K562 (cell line): ENCODE measurements around the gene PDZK1IP1. TPM values are rescaled to one million over a fixed set of nuclear protein-coding genes. Genes with fewer than 3 reads are reported as not detected.

Source experiments
- CBFA2T2 ChIP-seq: fragments of 450-650 bp; conservative IDR thresholded peaks from 2 replicates; pipeline ENCODE4 v1.6.1; 2017; ENCODE audit warnings: mild to moderate bottlenecking
- FOSL1 ChIP-seq: fragments of 200-800 bp; sonication (Bioruptor generic); conservative IDR thresholded peaks from 2 replicates; pipeline ENCODE4 v1.6.1; 2016; ENCODE audit warnings: missing genetic modification characterization, missing compliant biosample characterization
- GABPA ChIP-seq: fragments of 200-800 bp; sonication (Bioruptor generic); conservative IDR thresholded peaks from 2 replicates; pipeline ENCODE4 v1.6.1; 2016; ENCODE audit warnings: low read depth, missing genetic modification characterization, missing compliant biosample characterization
- MAFK ChIP-seq: IDR thresholded peaks from 2 replicates; pipeline ENCODE4 v1.6.1; 2011; ENCODE audit warnings: low read length, improper control_type of control experiment
- MTA1 ChIP-seq: fragments of 450-650 bp; IDR thresholded peaks from 2 replicates; pipeline ENCODE4 v1.6.1; 2017; ENCODE audit warnings: borderline replicate concordance
- PPARD ChIP-seq: fragments of 250-450 bp; sonication (Bioruptor Pico); IDR thresholded peaks from 2 replicates; pipeline ENCODE4 v1.8.0; 2022; ENCODE audit warnings: inconsistent platforms, mild to moderate bottlenecking, moderate library complexity
- SOX6 ChIP-seq: fragments of 450-650 bp; IDR thresholded peaks from 2 replicates; pipeline ENCODE4 v1.6.1; 2014; ENCODE audit warnings: mild to moderate bottlenecking
- TEAD1 ChIP-seq, 2 experiments: fragments of 450-650 bp in 1 of 2; sonication (generic) in 1 of 2; formaldehyde crosslinking; IDR thresholded peaks; 2 replicates each; pipeline versions ENCODE4 v1.4.0 to v1.8.0; 2020 to 2022; ENCODE audit warnings: mild to moderate bottlenecking in 2 of 2, missing genetic modification reagents in 1 of 2
- ZNF780A ChIP-seq: fragments of 250-450 bp; sonication (Bioruptor Pico); IDR thresholded peaks from 2 replicates; pipeline ENCODE4 v1.5.0; 2021; ENCODE audit warnings: mild to moderate bottlenecking
- polyA plus RNA-seq, 8 experiments: library from polyadenylated mRNA; depleted of rRNA in 4 of 8; stranded (reverse) in 5 of 8; unstranded in 3 of 8; fragments of >200 nt; fragmentation: Nextera tagmentation in 2 of 8; fragmentation: Illumina TruSeq in 1 of 8; extraction: Ambion mirVana in 2 of 8; extraction: Trizol in 1 of 8; gene quantifications; 2 replicates each; pipeline versions ENCODE4 v1.2.1 to v1.2.3, GENCODE V29; 2011 to 2014; ENCODE audit warnings: inconsistent platforms in 1 of 8, missing spikeins in 1 of 8
- total RNA-seq, 7 experiments: library from RNA; depleted of rRNA in 6 of 7; stranded (reverse); fragments of >200 nt in 6 of 7; fragmentation: Illumina TruSeq in 2 of 7; extraction: Trizol in 2 of 7; gene quantifications; 2 replicates each; pipeline versions ENCODE4 v1.2.1 to v1.2.3, GENCODE V29; 2011 to 2021; ENCODE audit warnings: low replicate concordance in 1 of 7
- TF ChIP-seq, protein P1 (sequence below): fragments of 200-800 bp; sonication (Bioruptor generic); IDR thresholded peaks from 2 replicates; pipeline ENCODE4 v1.6.1; 2017; ENCODE audit warnings: missing genetic modification characterization, missing compliant biosample characterization
- TF ChIP-seq, protein P2 (sequence below), 2 experiments: fragments of 450-650 bp in 1 of 2; sonication (generic) in 1 of 2; formaldehyde crosslinking; conservative IDR thresholded peaks; 2 replicates each; pipeline versions ENCODE4 v1.4.0 to v1.8.1; 2020 to 2022; ENCODE audit warnings: mild to moderate bottlenecking in 1 of 2, missing genetic modification reagents in 1 of 2
- TF ChIP-seq, protein P3 (sequence below), 2 experiments: fragments of 200-800 bp in 1 of 2; sonication (Bioruptor generic) in 1 of 2; sonication (generic) in 1 of 2; formaldehyde crosslinking in 1 of 2; IDR thresholded peaks in 1 of 2; conservative IDR thresholded peaks in 1 of 2; 2 replicates each; pipeline versions ENCODE4 v1.5.0 to v1.6.1; 2016 to 2020; ENCODE audit warnings: missing compliant biosample characterization in 1 of 2, missing genetic modification characterization in 1 of 2, missing genetic modification reagents in 1 of 2
- TF ChIP-seq, protein P4 (sequence below): fragments of 250-450 bp; sonication (Bioruptor Pico); IDR thresholded peaks from 2 replicates; pipeline ENCODE4 v1.4.0; 2020
- TF ChIP-seq, protein P5 (sequence below), 2 experiments: fragments of 450-650 bp; IDR thresholded peaks; 2 replicates each; pipeline ENCODE4 v1.6.1; 2016; ENCODE audit warnings: mild to moderate bottlenecking in 2 of 2, borderline replicate concordance in 1 of 2, low read depth in 1 of 2, moderate library complexity in 1 of 2

PDZK1IP1 gene
- total and polyA plus RNA-seq, 9 of the 15 experiments (the other 6 are each of a cell fraction or from before 2014, with no cell fraction given) = 0.17 to 0.68 (median 0.53) TPM; not detected in 2

DNA sequence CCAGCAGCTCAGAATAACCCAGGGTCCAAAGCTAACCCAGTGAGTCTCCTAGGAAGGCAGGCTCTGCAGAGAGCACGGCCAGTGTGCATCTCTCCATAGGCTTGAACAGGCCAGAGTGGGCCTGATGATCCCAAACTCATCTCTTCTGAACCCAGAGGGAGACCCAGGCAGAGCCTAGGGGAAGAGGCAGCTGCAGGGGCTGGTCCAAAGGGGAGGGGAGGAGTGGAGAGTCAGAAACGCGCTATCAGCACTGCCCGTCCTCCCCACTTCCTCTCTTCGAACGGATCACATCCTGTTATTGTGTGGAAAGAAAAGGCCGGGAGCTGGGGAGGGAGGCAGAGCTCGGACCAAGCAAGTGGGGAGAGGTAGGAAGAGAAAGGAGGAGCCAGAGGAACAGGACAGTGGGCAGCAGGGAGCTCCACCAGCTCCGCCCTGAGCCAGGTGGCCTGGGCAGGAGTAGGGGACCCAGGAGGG, 22.0 kb upstream of the PDZK1IP1 start (continued):
- TF ChIP-seq, protein P1, sequence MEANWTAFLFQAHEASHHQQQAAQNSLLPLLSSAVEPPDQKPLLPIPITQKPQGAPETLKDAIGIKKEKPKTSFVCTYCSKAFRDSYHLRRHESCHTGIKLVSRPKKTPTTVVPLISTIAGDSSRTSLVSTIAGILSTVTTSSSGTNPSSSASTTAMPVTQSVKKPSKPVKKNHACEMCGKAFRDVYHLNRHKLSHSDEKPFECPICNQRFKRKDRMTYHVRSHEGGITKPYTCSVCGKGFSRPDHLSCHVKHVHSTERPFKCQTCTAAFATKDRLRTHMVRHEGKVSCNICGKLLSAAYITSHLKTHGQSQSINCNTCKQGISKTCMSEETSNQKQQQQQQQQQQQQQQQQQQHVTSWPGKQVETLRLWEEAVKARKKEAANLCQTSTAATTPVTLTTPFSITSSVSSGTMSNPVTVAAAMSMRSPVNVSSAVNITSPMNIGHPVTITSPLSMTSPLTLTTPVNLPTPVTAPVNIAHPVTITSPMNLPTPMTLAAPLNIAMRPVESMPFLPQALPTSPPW (CRISPR knock-in tag) = peak; percentile 58
- TF ChIP-seq MAFK = peak; percentile 16; the same call in 1 of the 2 replicates
- TF ChIP-seq GABPA (tag) = peak; percentile 87
- TF ChIP-seq, protein P2, sequence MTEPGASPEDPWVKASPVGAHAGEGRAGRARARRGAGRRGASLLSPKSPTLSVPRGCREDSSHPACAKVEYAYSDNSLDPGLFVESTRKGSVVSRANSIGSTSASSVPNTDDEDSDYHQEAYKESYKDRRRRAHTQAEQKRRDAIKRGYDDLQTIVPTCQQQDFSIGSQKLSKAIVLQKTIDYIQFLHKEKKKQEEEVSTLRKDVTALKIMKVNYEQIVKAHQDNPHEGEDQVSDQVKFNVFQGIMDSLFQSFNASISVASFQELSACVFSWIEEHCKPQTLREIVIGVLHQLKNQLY (CRISPR knock-in tag; conservative IDR thresholded peaks at IDR 0.05) = no peak
- TF ChIP-seq FOSL1 (tag) = no peak
- TF ChIP-seq SOX6 = peak; percentile 76
- TF ChIP-seq, protein P3, sequence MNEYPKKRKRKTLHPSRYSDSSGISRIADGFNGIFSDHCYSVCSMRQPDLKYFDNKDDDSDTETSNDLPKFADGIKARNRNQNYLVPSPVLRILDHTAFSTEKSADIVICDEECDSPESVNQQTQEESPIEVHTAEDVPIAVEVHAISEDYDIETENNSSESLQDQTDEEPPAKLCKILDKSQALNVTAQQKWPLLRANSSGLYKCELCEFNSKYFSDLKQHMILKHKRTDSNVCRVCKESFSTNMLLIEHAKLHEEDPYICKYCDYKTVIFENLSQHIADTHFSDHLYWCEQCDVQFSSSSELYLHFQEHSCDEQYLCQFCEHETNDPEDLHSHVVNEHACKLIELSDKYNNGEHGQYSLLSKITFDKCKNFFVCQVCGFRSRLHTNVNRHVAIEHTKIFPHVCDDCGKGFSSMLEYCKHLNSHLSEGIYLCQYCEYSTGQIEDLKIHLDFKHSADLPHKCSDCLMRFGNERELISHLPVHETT (CRISPR knock-in tag; conservative IDR thresholded peaks at IDR 0.05 in 1 of 2, IDR thresholded peaks at IDR 0.05 in 1 of 2) = no peak
- no peak for TF ChIP-seq TEAD1 (CRISPR knock-in tag; IDR thresholded peaks at IDR 0.05)
- TF ChIP-seq PPARD (CRISPR knock-in tag) = no peak
- peak; percentile 29; the same call in 1 of the 2 replicates for TF ChIP-seq MTA1
- TF ChIP-seq, protein P4, sequence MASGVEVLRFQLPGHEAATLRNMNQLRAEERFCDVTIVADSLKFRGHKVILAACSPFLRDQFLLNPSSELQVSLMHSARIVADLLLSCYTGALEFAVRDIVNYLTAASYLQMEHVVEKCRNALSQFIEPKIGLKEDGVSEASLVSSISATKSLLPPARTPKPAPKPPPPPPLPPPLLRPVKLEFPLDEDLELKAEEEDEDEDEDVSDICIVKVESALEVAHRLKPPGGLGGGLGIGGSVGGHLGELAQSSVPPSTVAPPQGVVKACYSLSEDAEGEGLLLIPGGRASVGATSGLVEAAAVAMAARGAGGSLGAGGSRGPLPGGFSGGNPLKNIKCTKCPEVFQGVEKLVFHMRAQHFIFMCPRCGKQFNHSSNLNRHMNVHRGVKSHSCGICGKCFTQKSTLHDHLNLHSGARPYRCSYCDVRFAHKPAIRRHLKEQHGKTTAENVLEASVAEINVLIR (CRISPR knock-in tag) = no peak
- TF ChIP-seq, protein P5, sequence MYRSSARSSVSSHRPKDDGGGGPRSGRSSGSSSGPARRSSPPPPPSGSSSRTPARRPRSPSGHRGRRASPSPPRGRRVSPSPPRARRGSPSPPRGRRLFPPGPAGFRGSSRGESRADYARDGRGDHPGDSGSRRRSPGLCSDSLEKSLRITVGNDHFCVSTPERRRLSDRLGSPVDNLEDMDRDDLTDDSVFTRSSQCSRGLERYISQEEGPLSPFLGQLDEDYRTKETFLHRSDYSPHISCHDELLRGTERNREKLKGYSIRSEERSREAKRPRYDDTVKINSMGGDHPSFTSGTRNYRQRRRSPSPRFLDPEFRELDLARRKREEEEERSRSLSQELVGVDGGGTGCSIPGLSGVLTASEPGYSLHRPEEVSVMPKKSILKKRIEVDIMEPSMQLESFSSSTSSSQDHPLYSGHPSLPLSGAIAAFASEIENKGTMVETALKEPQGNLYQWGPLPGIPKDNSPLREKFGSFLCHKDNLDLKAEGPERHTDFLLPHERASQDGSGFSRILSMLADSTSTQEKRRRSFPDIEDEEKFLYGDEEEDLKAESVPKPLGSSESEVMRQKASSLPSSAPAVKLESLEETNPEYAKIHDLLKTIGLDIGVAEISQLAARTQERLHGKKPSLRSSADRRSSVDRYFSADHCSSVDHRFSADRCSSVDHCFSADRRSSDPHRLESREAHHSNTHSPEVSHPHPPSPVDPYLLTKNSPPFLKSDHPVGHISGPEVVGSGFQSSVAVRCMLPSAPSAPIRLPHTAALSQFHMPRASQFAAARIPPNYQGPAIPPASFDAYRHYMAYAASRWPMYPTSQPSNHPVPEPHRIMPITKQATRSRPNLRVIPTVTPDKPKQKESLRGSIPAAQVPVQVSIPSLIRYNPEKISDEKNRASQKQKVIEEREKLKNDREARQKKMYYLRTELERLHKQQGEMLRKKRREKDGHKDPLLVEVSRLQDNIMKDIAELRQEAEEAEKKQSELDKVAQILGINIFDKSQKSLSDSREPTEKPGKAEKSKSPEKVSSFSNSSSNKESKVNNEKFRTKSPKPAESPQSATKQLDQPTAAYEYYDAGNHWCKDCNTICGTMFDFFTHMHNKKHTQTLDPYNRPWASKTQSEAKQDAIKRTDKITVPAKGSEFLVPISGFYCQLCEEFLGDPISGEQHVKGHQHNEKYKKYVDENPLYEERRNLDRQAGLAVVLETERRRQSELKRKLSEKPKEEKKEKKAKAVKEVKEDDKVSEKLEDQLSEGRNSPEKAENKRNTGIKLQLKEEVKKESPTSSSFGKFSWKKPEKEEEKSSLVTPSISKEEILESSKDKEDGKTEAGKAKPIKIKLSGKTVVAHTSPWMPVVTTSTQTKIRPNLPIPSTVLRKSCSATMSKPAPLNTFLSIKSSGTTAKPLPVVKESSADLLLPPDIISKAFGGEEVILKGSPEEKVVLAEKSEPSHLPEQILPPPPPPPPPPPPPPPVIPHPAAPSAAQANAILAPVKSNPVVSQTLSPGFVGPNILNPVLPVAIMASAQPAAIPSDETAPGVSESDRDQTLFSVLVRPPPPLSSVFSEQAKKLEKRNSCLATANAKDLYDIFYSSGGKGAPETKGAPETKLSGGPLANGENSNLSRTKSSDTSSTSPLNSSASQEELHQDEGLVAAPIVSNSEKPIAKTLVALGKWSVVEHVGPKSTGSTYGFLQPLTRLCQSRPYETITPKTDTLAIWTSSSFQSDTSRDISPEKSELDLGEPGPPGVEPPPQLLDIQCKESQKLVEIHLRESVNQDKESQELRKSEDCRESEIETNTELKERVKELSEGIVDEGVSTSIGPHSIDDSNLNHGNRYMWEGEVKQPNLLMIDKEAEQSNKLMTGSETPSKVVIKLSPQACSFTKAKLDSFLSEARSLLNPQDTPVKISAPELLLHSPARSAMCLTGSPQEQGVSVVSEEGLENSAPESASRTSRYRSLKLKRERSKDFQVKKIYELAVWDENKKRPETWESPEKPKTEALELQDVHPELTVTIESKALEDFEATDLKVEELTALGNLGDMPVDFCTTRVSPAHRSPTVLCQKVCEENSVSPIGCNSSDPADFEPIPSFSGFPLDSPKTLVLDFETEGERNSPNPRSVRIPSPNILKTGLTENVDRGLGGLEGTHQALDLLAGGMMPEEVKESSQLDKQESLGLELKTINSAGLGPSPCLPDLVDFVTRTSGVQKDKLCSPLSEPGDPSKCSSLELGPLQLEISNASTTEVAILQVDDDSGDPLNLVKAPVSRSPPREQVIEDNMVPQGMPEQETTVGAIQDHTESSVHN (IDR thresholded peaks at IDR 0.05; ENCODE audit: borderline replicate concordance in 1 of 2, low read depth in 1 of 2) = no peak
- TF ChIP-seq ZNF780A (CRISPR knock-in tag) = no peak
- no peak for TF ChIP-seq CBFA2T2
